AG10803 (cell line): ENCODE data around the gene UGDH.
"Not testable (repeated sequence)": the region's sequence is repeated elsewhere in the genome, so short reads cannot be mapped to it uniquely, and the experiment has no call there.

ENCODE experiments used
- DNase-seq: peaks from one replicate; pipeline ENCODE4 v3.0.0; 2010; ENCODE audit warnings: low read depth
- H3K4me3 ChIP-seq: 2 replicates; pipeline ENCODE4 v1.5.1; 2011; ENCODE audit warnings: mild to moderate bottlenecking, low read length, control low read depth
- CTCF ChIP-seq: conservative IDR thresholded peaks from 2 replicates; pipeline ENCODE4 v1.5.1; 2011; ENCODE audit warnings: mild to moderate bottlenecking, low read length, control low read depth, inconsistent platforms

UGDH gene

GRCh38 chr4:39563346-39563847 is 36.2 kb upstream of the UGDH start:
- H3K4me3 ChIP-seq = no peak overlapping the region
- no peak for TF ChIP-seq CTCF
- DNase-seq = no peak

DNA sequence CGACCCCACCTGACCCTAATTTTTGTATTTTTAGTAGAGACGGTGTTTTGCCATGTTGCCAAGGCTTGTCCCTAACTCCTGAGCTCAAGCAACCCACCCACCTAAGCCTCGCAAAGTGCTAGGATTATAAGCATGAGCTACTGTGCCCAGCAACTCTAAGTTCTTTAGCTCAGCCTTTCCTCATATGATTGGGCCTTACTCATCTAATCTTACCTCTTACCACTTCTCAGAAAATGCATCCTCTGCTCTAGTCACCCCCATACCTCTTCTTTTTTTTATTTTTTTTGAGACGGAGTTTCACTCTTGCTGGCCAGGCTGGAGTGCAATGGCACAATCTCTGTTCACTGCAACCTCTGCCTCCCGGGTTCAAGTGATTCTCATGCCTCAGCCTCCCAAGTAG is 35.6 kb upstream of the UGDH start:
- H3K4me3 ChIP-seq = no peak overlapping the region
- no peak for DNase-seq
- no peak for TF ChIP-seq CTCF

GRCh38 chr4:39559626-39560025 is 32.4 kb upstream of the UGDH start:
- DNase-seq = peak; percentile 15
- H3K4me3 ChIP-seq = no peak overlapping the region
- no peak for TF ChIP-seq CTCF

- DNase-seq = no peak
- H3K4me3 ChIP-seq = no peak overlapping the region
- no peak for TF ChIP-seq CTCF
Measured at GRCh38 chr4:39555472-39555871, 28.2 kb upstream of the UGDH start.

GRCh38 chr4:39548425-39549067 is 21.3 kb upstream of the UGDH start:
- H3K4me3 ChIP-seq = no peak overlapping the region
- DNase-seq = peak; percentile 71
- TF ChIP-seq CTCF = no peak

DNA sequence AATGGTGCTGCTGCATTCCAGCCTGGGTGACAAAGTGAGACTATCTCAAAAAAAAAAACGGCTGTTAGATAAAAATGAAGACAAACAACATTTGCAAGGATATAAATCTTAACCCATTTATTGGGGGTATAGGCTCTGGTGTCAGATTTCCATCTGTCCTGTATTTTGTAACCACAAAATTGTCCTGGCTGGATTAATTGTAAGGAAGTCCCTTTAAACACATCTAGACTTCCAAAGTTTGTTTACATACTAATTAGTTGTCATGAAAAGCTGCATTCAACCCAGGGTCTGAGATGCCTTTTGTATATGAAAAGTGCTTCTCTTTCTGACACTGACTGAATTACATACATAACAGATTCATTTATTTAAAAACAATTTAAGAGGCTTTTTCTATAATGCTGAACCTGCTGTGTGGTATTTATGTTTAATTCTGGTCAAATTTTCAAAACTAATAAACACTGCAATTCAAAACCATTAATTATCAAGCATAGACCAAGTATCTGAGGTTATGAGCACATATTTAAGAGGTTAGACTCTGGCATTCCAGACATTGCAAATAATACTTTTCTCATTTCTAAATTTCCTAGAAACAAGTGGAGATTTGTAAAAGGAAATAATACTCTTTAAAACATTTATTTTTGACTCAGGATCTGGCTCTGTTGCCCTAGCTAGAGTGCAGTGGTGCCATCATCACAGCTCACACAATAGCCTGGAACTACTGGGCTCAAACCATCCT is 17.5 kb upstream of the UGDH start:
- TF ChIP-seq CTCF = no peak
- peak; percentile 53 for DNase-seq
- no peak overlapping the region for H3K4me3 ChIP-seq

DNA sequence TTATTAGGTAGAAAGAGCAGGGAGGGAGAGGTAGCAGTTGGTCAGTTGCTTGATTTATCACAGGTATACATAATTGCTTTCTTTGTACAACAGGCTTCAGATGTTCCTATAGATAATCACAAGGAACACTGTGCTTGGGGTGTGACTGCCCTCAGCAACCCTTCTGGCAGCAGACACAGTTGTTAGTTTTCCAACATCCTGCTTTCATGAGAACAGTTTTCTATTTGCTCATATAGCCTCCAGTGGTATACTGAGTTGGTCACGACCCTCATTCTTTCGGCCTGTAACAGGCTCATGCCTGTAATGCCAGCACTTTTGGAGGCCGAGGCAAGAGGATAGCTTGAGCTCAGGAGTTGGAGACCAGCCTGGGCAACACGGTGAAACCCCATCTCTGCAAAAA is 16.8 kb upstream of the UGDH start:
- not testable (repeated sequence) for H3K4me3 ChIP-seq
- peak; percentile 1 for DNase-seq
